Sigmoid colon (tissue), 4 donors: ENCODE data around the gene JAZF1.

Source experiments
- CTCF ChIP-seq, 4 experiments: fragments of 450-650 bp in 3 of 4; fragments of 200-600 bp in 1 of 4; IDR thresholded peaks; one replicate each; pipeline ENCODE4 v1.5.1; 2016 to 2019; ENCODE audit warnings: antibody characterized with exemption in 4 of 4, mild to moderate bottlenecking in 3 of 4, moderate library complexity in 2 of 4
- EP300 ChIP-seq, 4 donors: sonication (generic); formaldehyde crosslinking; IDR thresholded peaks; one replicate each; pipeline ENCODE4 v1.6.1; 2017; ENCODE audit warnings: antibody characterized with exemption in 4 of 4
- POLR2A ChIP-seq, 2 donors: fragments of 450-650 bp; IDR thresholded peaks; one replicate each; pipeline ENCODE4 v1.6.1; 2016; ENCODE audit warnings: antibody characterized with exemption in 2 of 2, mild to moderate bottlenecking in 2 of 2, moderate library complexity in 2 of 2
- POLR2AphosphoS5 ChIP-seq, 4 donors: sonication (generic); formaldehyde crosslinking; IDR thresholded peaks; one replicate each; pipeline ENCODE4 v1.6.1; 2017; ENCODE audit warnings: antibody characterized with exemption in 4 of 4

- TF ChIP-seq CTCF (IDR thresholded peaks at IDR 0.05) (no peak), POLR2AphosphoS5 (IDR thresholded peaks at IDR 0.05) (no peak), POLR2A (IDR thresholded peaks at IDR 0.05) (no peak), EP300 (IDR thresholded peaks at IDR 0.05) (no peak)
Measured at GRCh38 chr7:27963056-27963455, 217.5 kb downstream of the JAZF1 start.
